K562 (cell line): ENCODE data around the gene IRF8. TPM values are rescaled to one million over a fixed set of nuclear protein-coding genes. Genes with fewer than 3 reads are reported as not detected.
"Not testable (repeated sequence)": the region's sequence is repeated elsewhere in the genome, so short reads cannot be mapped to it uniquely, and the experiment has no call there.

ENCODE experiments used
- ATAC-seq: fragments of 200-7000 bp; cut with Tn5 transposase; 3 replicates; pipeline ENCODE4 v1.9.1; 2020; ENCODE audit warnings: moderate library complexity
- BruUV-seq: library from RNA; stranded (reverse); fragments of 400-500 nt; replicated peaks from 2 replicates; lab custom pipeline; 2021; lab: Mats Ljungman, UMichigan
- CTCF ChIA-PET: fragments of 300-600 bp; formaldehyde crosslinking; extraction: SDS; loops from one replicate; lab custom pipeline; 2021; ENCODE audit warnings: low intra/inter-chr PET ratio; lab: Yijun Ruan, JAX
- POLR2A ChIA-PET: fragments of 300-600, 350-650 bp; sonication (Branson Sonifier 250); formaldehyde crosslinking; extraction: SDS; loops from one replicate; lab custom pipeline; 2021; ENCODE audit warnings: antibody characterized with exemption, inconsistent platforms; lab: Yijun Ruan, JAX
- DNase-seq, 4 experiments: peaks; one replicate each; pipeline versions ENCODE4 v3.0.0 to v3.0.0-alpha.2; 2011 to 2018; ENCODE audit warnings: low spot score in 3 of 4, mixed read lengths in 3 of 4; ENCODE audit errors: extremely low read depth in 1 of 4
- FAIRE-seq: peaks from 2 replicates; lab custom pipeline; 2011; peaks lifted over from hg19 to GRCh38; lab: Jason Lieb, UNC
- H2AFZ ChIP-seq: 2 replicates; pipeline ENCODE4 v1.6.0; 2011; ENCODE audit warnings: low read depth, low read length, control low read depth, inconsistent platforms
- H3K27ac ChIP-seq: fragments of 200-600 bp; 3 replicates; pipeline ENCODE4 v1.8.0; 2011; ENCODE audit warnings: low read depth, mild to moderate bottlenecking, control low read depth, inconsistent platforms, low read length, moderate library complexity, mixed read lengths; ENCODE audit errors: extremely low read depth
- H3K27me3 ChIP-seq, 2 experiments: fragments of 300-600 bp in 1 of 2; 2 replicates in 1 of 2; 3 replicates in 1 of 2; pipeline versions ENCODE4 v1.6.0 to v1.8.0; 2011; ENCODE audit warnings: inconsistent platforms in 2 of 2, low read length in 2 of 2, mild to moderate bottlenecking in 1 of 2, mixed read lengths in 1 of 2, moderate library complexity in 1 of 2; ENCODE audit not compliant: control insufficient read depth in 2 of 2, insufficient read depth in 2 of 2
- H3K36me3 ChIP-seq: fragments of 300-600 bp; 3 replicates; pipeline ENCODE4 v1.8.0; 2011; ENCODE audit warnings: mild to moderate bottlenecking, low read length, inconsistent platforms; ENCODE audit not compliant: control insufficient read depth, insufficient read depth
- H3K4me1 ChIP-seq, 2 experiments: fragments of 200-600 bp in 1 of 2; replicated peaks in 1 of 2; 2 replicates in 1 of 2; 3 replicates in 1 of 2; pipeline versions ENCODE4 v1.5.1 to v1.8.0; 2011; ENCODE audit warnings: inconsistent platforms in 2 of 2, low read length in 2 of 2, mild to moderate bottlenecking in 1 of 2, mixed read lengths in 1 of 2, moderate library complexity in 1 of 2; ENCODE audit not compliant: control insufficient read depth in 2 of 2, insufficient read depth in 2 of 2
- H3K4me2 ChIP-seq: 2 replicates; pipeline ENCODE4 v1.6.1; 2011; ENCODE audit warnings: low read length, control low read depth, inconsistent platforms, mixed read lengths; ENCODE audit not compliant: insufficient read depth
- H3K4me3 ChIP-seq: fragments of 200-600 bp; sonication (generic), shearing (Covaris generic); 2 replicates; pipeline ENCODE4 v1.5.1; 2016; ENCODE audit warnings: control low read depth, inconsistent platforms
- H3K79me2 ChIP-seq: fragments of 200-600 bp; 3 replicates; pipeline ENCODE4 v1.8.0; 2011; ENCODE audit warnings: low read length, inconsistent platforms; ENCODE audit not compliant: control insufficient read depth, insufficient read depth
- H3K9ac ChIP-seq, 2 experiments: 2 replicates each; pipeline versions ENCODE4 v1.6.0 to v1.6.1; 2011; ENCODE audit warnings: low read depth in 2 of 2, low read length in 2 of 2, control low read depth in 1 of 2, inconsistent platforms in 1 of 2, mild to moderate bottlenecking in 1 of 2, mixed read lengths in 1 of 2; ENCODE audit not compliant: insufficient read depth in 1 of 2
- H3K9me1 ChIP-seq: one replicate; pipeline ENCODE4 v1.6.0; 2011; ENCODE audit warnings: inconsistent platforms, mild to moderate bottlenecking, low read length, moderate library complexity; ENCODE audit not compliant: control insufficient read depth, insufficient read depth
- H3K9me3 ChIP-seq: replicated peaks from 2 replicates; pipeline ENCODE4 v1.5.1; 2011; ENCODE audit warnings: low read depth, low read length, inconsistent platforms; ENCODE audit not compliant: control insufficient read depth, insufficient read depth
- H4K20me1 ChIP-seq: replicated peaks from 2 replicates; pipeline ENCODE4 v1.6.1; 2011; ENCODE audit warnings: low read length, inconsistent platforms, mixed read lengths; ENCODE audit not compliant: control insufficient read depth, insufficient read depth
- DLX4 ChIP-seq: fragments of 250-450 bp; sonication (Bioruptor Pico); IDR thresholded peaks from 2 replicates; pipeline ENCODE4 v1.6.1; 2021; ENCODE audit warnings: mild to moderate bottlenecking
- ILF3 ChIP-seq: fragments of 450-650 bp; IDR thresholded peaks from 2 replicates; pipeline ENCODE4 v1.6.1; 2018; ENCODE audit warnings: antibody characterized with exemption, mild to moderate bottlenecking, moderate library complexity, borderline replicate concordance
- POLR2A ChIP-seq: fragments of 450-650 bp; conservative IDR thresholded peaks from 2 replicates; pipeline ENCODE4 v1.6.1; 2016
- ZNF445 ChIP-seq: fragments of 250-450 bp; sonication (Bioruptor Pico); IDR thresholded peaks from 2 replicates; pipeline ENCODE4 v1.4.0; 2020; ENCODE audit warnings: low read depth, mild to moderate bottlenecking, moderate library complexity
- WGBS: fragments of 100-300 bp; shearing (Covaris generic); methylation state at CpG from one replicate; pipeline ENCODE4 v1.1.6; 2016; ENCODE audit warnings: low coverage, mixed read lengths; ENCODE audit not compliant: insufficient coverage; ENCODE audit errors: missing lambda C conversion rate; 5-methylcytosine and 5-hydroxymethylcytosine counted together
- in situ Hi-C: fragments of 300-500 bp; cut with MboI; formaldehyde crosslinking; loops from 4 replicates; pipeline ENCODE4 v1.15.0; 2018; ENCODE audit warnings: inconsistent platforms, mixed read lengths
- intact Hi-C: fragments of 100-400 bp; cut with micrococcal nuclease; formaldehyde crosslinking; loops from 2 replicates; pipeline ENCODE4 v1.14.2; 2022
- polyA plus RNA-seq, 8 experiments: library from polyadenylated mRNA; depleted of rRNA in 4 of 8; stranded (reverse) in 5 of 8; unstranded in 3 of 8; fragments of >200 nt; fragmentation: Nextera tagmentation in 2 of 8; fragmentation: Illumina TruSeq in 1 of 8; extraction: Ambion mirVana in 2 of 8; extraction: Trizol in 1 of 8; gene quantifications; 2 replicates each; pipeline versions ENCODE4 v1.2.1 to v1.2.3, GENCODE V29; 2011 to 2014; ENCODE audit warnings: inconsistent platforms in 1 of 8, missing spikeins in 1 of 8
- total RNA-seq, 7 experiments: library from RNA; depleted of rRNA in 6 of 7; stranded (reverse); fragments of >200 nt in 6 of 7; fragmentation: Illumina TruSeq in 2 of 7; extraction: Trizol in 2 of 7; gene quantifications; 2 replicates each; pipeline versions ENCODE4 v1.2.1 to v1.2.3, GENCODE V29; 2011 to 2021; ENCODE audit warnings: low replicate concordance in 1 of 7

IRF8 gene
- total and polyA plus RNA-seq, 9 of the 15 experiments (the other 6 are each of a cell fraction or from before 2014, with no cell fraction given): 0.01 to 0.98 TPM; not detected in 7

GRCh38 chr16:85941863-85942644, 43.1 kb downstream of the IRF8 start (continued):
- TF ChIP-seq ILF3 (no peak), DLX4 (CRISPR knock-in tag) (no peak), POLR2A (no peak), ZNF445 (CRISPR knock-in tag) (no peak)
- TF ChIP-seq, all 486 proteins: peak for 0

DNA sequence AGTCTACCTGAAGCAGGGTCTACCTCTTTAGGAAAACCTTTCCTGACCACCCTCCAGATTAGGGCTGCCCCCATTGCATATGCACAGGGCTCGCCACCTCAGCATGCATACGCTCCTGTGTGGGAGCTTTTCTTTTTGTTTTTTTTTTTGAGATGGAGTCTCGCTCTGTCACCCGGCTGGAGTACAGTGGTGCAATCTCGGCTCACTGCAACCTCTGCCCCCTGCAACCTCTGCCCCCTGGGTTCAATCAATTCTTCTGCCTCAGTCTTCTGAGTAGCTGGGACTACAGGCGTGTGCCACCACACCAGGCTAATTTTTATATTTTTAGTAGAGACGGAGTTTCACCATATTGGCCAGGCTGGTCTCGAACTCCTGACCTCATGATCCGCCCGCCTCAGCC, 43.7 kb downstream of the IRF8 start:
- POLR2A ChIA-PET: not testable (repeated sequence)
- 0% methylated on average over 10 of the region's 10 CpGs for WGBS

More for the DNA sequence above, 43.7 kb downstream of the IRF8 start:
- H3K79me2 ChIP-seq, H3K36me3 ChIP-seq, ATAC-seq, H3K4me1 ChIP-seq, H3K9ac ChIP-seq, intact Hi-C loops, BruUV-seq, DNase-seq, H3K27ac ChIP-seq, FAIRE-seq, H4K20me1 ChIP-seq, H3K4me2 ChIP-seq, H2AFZ ChIP-seq, H3K4me3 ChIP-seq, in situ Hi-C loops, H3K9me3 ChIP-seq, CTCF ChIA-PET, H3K9me1 ChIP-seq: not testable (repeated sequence)
- H3K27me3 ChIP-seq: peaks cover 21 to 75% of the 10 kb centered on the region in 2 experiments; a peak in 4 of 5 replicates
